Cerebellar nuclear complex (tissue), 1 donor: ENCODE measurements around the gene RYR1.
"Not testable (repeated sequence)": the region's sequence is repeated elsewhere in the genome, so short reads cannot be mapped to it uniquely, and the experiment has no call there.

Experiments used
- DNase-seq, 2 experiments: peaks; one replicate each; lab custom pipeline; 2025; lab: John Stamatoyannopoulos, UW

Gene RYR1

GRCh38 chr19:38427035-38427677, 6.3 kb upstream of the RYR1 start:
- not testable (repeated sequence) for DNase-seq

- no peak for DNase-seq
Observed at GRCh38 chr19:38429055-38429810, 4.3 kb upstream of the RYR1 start.

- DNase-seq = no peak
Observed at GRCh38 chr19:38429811-38430156, 3.7 kb upstream of the RYR1 start.

GRCh38 chr19:38430931-38431330, 2.6 kb upstream of the RYR1 start:
- no peak for DNase-seq

GRCh38 chr19:38434549-38435051, 1.1 kb downstream of the RYR1 start:
- DNase-seq = no peak

GRCh38 chr19:38437295-38437694, 3.8 kb downstream of the RYR1 start:
- no peak for DNase-seq

- no peak for DNase-seq
Observed at GRCh38 chr19:38437917-38438316, 4.4 kb downstream of the RYR1 start.

GRCh38 chr19:38440592-38440991, 7.1 kb downstream of the RYR1 start:
- no peak for DNase-seq

- DNase-seq = no peak
Observed at GRCh38 chr19:38441657-38442348, 8.3 kb downstream of the RYR1 start.

GRCh38 chr19:38442736-38443135, 9.2 kb downstream of the RYR1 start:
- DNase-seq = no peak

GRCh38 chr19:38443458-38443999, 10.0 kb downstream of the RYR1 start:
- DNase-seq = no peak

- no peak for DNase-seq
Observed at GRCh38 chr19:38444026-38444425, 10.5 kb downstream of the RYR1 start.

GRCh38 chr19:38445362-38445761, 11.9 kb downstream of the RYR1 start:
- no peak for DNase-seq

GRCh38 chr19:38448225-38448624, 14.7 kb downstream of the RYR1 start:
- no peak for DNase-seq

GRCh38 chr19:38449518-38449917, 16.0 kb downstream of the RYR1 start:
- DNase-seq = no peak

GRCh38 chr19:38451036-38451435, 17.5 kb downstream of the RYR1 start:
- no peak for DNase-seq

- DNase-seq = no peak
Observed at GRCh38 chr19:38451629-38452028, 18.1 kb downstream of the RYR1 start.

GRCh38 chr19:38452430-38453366, 19.2 kb downstream of the RYR1 start:
- DNase-seq = no peak

GRCh38 chr19:38453596-38453995, 20.1 kb downstream of the RYR1 start:
- no peak for DNase-seq

- DNase-seq = no peak
Observed at GRCh38 chr19:38455031-38455430, 21.5 kb downstream of the RYR1 start.

GRCh38 chr19:38457202-38457601, 23.7 kb downstream of the RYR1 start:
- DNase-seq = no peak
